A549 (cell line): Measurements from ENCODE around the gene CFAP69.

Experiments used
- FOSL2 ChIP-seq, 2 experiments: fragments of 450-650 bp in 1 of 2; fragments of >200 bp in 1 of 2; sonication (Bioruptor Twin) in 1 of 2; formaldehyde crosslinking; IDR thresholded peaks; 2 replicates each; pipeline versions ENCODE4 v1.5.0 to v1.6.1; 2016 to 2020; ENCODE audit warnings: mild to moderate bottlenecking in 1 of 2, moderate library complexity in 1 of 2
- HDAC2 ChIP-seq: fragments of 200-600 bp; sonication (generic); IDR thresholded peaks from 2 replicates; pipeline ENCODE4 v1.6.1; 2016
- MAZ ChIP-seq: fragments of 150-350 bp; IDR thresholded peaks from 2 replicates; pipeline ENCODE4 v1.6.1; 2014; ENCODE audit warnings: antibody characterized with exemption, low read depth, low read length, borderline replicate concordance
- POLR2A ChIP-seq: IDR thresholded peaks from 2 replicates; pipeline ENCODE4 v1.6.1; 2012; ENCODE audit warnings: mild to moderate bottlenecking, low read length
- RFX5 ChIP-seq: fragments of 450-650 bp; IDR thresholded peaks from 2 replicates; pipeline ENCODE4 v1.7.1; 2014; ENCODE audit warnings: antibody characterized with exemption, mild to moderate bottlenecking, moderate library complexity
- SMC3 ChIP-seq: fragments of >200 bp; sonication (Bioruptor Twin); formaldehyde crosslinking; IDR thresholded peaks from 3 replicates; pipeline ENCODE4 v1.6.1; 2018; ENCODE audit warnings: inconsistent platforms
- TF ChIP-seq, protein P1 (sequence below): fragments of 150-350 bp; IDR thresholded peaks from 2 replicates; pipeline ENCODE4 v1.6.1; 2014; ENCODE audit warnings: low read depth, mild to moderate bottlenecking, low read length
- TF ChIP-seq, protein P2 (sequence below): fragments of >200 bp; sonication (Bioruptor Twin); formaldehyde crosslinking; IDR thresholded peaks from 3 replicates; pipeline ENCODE4 v1.5.1; 2016

- TF ChIP-seq FOSL2 (IDR thresholded peaks at IDR 0.05) (no peak), FOSL2 (CRISPR knock-in tag; IDR thresholded peaks at IDR 0.05) (no peak), MAZ (no peak), RFX5 (no peak), HDAC2 (no peak), POLR2A (no peak), SMC3 (no peak)
- TF ChIP-seq, protein P1, sequence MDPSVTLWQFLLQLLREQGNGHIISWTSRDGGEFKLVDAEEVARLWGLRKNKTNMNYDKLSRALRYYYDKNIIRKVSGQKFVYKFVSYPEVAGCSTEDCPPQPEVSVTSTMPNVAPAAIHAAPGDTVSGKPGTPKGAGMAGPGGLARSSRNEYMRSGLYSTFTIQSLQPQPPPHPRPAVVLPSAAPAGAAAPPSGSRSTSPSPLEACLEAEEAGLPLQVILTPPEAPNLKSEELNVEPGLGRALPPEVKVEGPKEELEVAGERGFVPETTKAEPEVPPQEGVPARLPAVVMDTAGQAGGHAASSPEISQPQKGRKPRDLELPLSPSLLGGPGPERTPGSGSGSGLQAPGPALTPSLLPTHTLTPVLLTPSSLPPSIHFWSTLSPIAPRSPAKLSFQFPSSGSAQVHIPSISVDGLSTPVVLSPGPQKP, result no peak
- TF ChIP-seq, protein P2, sequence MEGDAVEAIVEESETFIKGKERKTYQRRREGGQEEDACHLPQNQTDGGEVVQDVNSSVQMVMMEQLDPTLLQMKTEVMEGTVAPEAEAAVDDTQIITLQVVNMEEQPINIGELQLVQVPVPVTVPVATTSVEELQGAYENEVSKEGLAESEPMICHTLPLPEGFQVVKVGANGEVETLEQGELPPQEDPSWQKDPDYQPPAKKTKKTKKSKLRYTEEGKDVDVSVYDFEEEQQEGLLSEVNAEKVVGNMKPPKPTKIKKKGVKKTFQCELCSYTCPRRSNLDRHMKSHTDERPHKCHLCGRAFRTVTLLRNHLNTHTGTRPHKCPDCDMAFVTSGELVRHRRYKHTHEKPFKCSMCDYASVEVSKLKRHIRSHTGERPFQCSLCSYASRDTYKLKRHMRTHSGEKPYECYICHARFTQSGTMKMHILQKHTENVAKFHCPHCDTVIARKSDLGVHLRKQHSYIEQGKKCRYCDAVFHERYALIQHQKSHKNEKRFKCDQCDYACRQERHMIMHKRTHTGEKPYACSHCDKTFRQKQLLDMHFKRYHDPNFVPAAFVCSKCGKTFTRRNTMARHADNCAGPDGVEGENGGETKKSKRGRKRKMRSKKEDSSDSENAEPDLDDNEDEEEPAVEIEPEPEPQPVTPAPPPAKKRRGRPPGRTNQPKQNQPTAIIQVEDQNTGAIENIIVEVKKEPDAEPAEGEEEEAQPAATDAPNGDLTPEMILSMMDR, result no peak
Measured at GRCh38 chr7:90309872-90310271, 64.9 kb downstream of the CFAP69 start.
